Measurements from ENCODE around the gene TPM3. TPM values are rescaled to one million over a fixed set of nuclear protein-coding genes. Genes with fewer than 3 reads are reported as not detected.

The TPM3 gene
- total and polyA plus RNA-seq, 9 of the 15 experiments (the other 6 are each of a cell fraction or from before 2014, with no cell fraction given), result 202 to 604 (median 421) TPM

GRCh38 chr1:154186852-154187501, 4.9 kb downstream of the TPM3 start (continued):
- TF ChIP-seq RERE (CRISPR knock-in tag; IDR thresholded peaks at IDR 0.05; ENCODE audit: borderline replicate concordance) (no peak), GATA2 (CRISPR knock-in tag; IDR thresholded peaks at IDR 0.05) (no peak), FOXP1 (CRISPR knock-in tag; IDR thresholded peaks at IDR 0.05) (no peak), BRCA1 (IDR thresholded peaks at IDR 0.05) (no peak), BRCA1 (CRISPR knock-in tag; IDR thresholded peaks at IDR 0.05) (no peak), MECOM (CRISPR knock-in tag; IDR thresholded peaks at IDR 0.05) (no peak), KLF16 (IDR thresholded peaks at IDR 0.05) (no peak), ZNF668 (CRISPR knock-in tag; IDR thresholded peaks at IDR 0.05) (no peak), ZNF318 (IDR thresholded peaks at IDR 0.05; ENCODE audit: borderline replicate concordance in 1 of 2, low read depth in 1 of 2) (no peak)
- TF ChIP-seq, protein P1, sequence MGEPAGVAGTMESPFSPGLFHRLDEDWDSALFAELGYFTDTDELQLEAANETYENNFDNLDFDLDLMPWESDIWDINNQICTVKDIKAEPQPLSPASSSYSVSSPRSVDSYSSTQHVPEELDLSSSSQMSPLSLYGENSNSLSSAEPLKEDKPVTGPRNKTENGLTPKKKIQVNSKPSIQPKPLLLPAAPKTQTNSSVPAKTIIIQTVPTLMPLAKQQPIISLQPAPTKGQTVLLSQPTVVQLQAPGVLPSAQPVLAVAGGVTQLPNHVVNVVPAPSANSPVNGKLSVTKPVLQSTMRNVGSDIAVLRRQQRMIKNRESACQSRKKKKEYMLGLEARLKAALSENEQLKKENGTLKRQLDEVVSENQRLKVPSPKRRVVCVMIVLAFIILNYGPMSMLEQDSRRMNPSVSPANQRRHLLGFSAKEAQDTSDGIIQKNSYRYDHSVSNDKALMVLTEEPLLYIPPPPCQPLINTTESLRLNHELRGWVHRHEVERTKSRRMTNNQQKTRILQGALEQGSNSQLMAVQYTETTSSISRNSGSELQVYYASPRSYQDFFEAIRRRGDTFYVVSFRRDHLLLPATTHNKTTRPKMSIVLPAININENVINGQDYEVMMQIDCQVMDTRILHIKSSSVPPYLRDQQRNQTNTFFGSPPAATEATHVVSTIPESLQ (CRISPR knock-in tag; IDR thresholded peaks at IDR 0.05), result no peak
- TF ChIP-seq, protein P2, sequence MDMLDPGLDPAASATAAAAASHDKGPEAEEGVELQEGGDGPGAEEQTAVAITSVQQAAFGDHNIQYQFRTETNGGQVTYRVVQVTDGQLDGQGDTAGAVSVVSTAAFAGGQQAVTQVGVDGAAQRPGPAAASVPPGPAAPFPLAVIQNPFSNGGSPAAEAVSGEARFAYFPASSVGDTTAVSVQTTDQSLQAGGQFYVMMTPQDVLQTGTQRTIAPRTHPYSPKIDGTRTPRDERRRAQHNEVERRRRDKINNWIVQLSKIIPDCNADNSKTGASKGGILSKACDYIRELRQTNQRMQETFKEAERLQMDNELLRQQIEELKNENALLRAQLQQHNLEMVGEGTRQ (CRISPR knock-in tag; IDR thresholded peaks at IDR 0.05), result no peak

Measured in K562 (cell line).